ENCODE data around the gene TAF1A. TPM values are rescaled to one million over a fixed set of nuclear protein-coding genes. Genes with fewer than 3 reads are reported as not detected.
A peak's percentile ranks its signal among the peaks of the same experiment; 100 is the strongest.

TAF1A gene
- total RNA-seq, 1 donor from 2014 or later, result 15.9 TPM

- no peak for DNase-seq
Measured at GRCh38 chr1:222596696-222597095, 7.0 kb upstream of the TAF1A start.

GRCh38 chr1:222594789-222595188 is 5.1 kb upstream of the TAF1A start:
- no peak for DNase-seq

DNA sequence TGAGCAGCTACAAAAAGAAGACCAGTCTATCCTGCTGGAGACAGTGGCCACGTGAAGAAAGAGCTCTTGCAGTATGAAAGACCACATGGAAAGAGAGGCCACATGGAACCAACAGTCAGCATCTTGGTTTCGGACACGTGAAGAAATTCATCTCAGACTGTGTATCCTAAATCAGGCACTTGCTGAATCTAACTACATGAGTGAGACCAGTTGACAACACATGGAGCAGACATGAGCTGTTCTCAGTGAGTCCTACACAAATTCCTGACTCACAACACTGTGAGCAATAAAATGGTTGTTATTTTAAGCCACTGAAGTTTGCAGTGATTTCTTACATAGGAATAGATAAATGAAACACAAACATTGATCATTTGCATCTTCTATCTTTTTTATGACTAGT is 2.4 kb upstream of the TAF1A start:
- DNase-seq, result no peak

DNA sequence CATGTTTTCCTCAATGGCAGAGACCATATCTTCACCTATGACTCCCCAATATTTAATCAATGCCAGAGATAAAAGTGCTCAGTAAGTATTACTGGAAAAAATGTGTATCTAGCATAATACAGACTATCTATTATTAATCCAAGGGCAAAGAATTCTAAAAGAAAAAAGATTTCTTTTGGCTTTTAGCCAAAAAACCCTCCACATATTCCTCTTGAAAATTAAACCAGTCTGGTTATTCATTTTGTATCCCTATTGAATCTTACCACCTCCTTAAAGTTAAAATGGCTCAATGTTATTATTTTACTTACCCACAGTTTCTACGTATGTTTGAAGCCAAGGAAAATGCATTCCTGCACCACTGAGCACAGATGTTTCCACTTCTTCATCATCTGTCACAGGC is 1.6 kb downstream of the TAF1A start:
- DNase-seq, result no peak

DNA sequence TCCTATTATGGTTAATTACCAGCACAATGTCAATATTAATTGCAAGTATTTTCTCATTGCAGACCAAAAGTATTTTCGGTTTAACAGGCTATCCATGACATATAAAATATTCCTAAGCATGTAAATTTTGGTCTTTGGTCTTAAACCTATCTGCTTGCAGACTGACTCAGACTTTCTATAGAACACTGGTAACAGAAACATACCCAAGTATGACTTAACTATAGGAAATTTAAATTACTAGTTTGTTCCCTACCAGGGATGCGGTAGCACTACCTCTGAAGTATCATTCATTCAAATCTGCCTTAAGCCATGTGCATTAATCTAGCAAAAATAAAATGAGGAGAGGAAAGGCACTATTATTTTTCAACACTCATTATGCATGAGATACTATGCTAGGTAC is 2.9 kb downstream of the TAF1A start:
- no peak for DNase-seq

GRCh38 chr1:222583079-222583478 is 6.7 kb downstream of the TAF1A start:
- DNase-seq, result no peak

DNA sequence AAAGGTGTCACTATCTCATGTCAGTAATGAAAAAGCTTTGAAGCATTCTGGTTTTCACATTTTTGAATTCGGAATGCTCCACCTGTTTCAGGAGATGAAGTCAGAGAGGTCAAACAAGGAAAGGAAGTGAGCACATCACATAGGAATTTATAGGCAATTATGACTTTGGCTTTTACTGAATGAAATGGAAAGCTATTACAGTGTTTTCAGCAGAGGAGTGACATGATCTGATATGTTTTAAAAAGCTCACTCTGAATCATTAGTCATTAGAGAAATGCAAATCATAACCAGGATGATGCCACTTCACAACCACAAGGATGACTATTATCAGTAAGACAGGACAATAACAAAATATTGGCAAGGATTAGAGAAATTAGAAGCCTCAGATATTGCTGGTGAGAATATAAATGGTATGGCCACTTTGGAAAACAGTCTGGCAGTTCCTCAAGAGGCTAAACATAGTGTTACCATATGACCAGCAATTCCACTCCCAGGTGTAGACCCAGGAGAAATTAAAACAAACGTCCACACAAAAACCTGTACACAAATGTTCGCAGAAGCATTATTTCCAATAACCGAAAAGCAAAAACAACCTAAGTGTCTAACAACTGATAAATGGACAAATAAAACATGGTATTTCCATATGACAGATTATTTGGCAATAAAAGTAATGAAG is 7.5 kb downstream of the TAF1A start:
- DNase-seq, result no peak

GRCh38 chr1:222579316-222579715 is 10.4 kb downstream of the TAF1A start:
- no peak for DNase-seq

- DNase-seq, result no peak
Measured at GRCh38 chr1:222570837-222571236, 18.9 kb downstream of the TAF1A start.

GRCh38 chr1:222561656-222562055 is 28.1 kb downstream of the TAF1A start:
- no peak for DNase-seq

DNA sequence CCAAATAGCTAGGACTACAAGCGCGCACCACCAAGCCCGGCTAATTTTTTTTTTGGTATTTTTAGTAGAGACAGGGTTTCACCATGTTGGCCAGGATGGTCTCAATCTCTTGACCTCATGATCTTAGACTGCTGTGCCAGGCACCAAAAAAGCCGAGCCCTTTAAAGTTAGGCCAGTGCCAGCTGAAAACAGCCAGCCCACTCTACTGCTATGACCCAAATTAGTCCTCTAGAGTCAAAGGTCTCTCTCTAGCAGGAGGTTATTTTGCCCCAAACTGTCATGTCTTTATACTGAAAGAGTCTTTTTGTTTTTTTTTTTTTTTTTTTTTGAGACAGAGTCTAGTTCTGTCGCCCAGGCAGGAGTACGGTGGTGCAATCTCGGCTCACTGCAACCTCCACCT is 32.2 kb downstream of the TAF1A start:
- no peak for DNase-seq

- no peak for DNase-seq
Measured at GRCh38 chr1:222557148-222557547, 32.6 kb downstream of the TAF1A start.

- no peak for DNase-seq
Measured at GRCh38 chr1:222555992-222556615, 33.6 kb downstream of the TAF1A start.

GRCh38 chr1:222554177-222554576 is 35.6 kb downstream of the TAF1A start:
- no peak for DNase-seq

GRCh38 chr1:222552882-222553281 is 36.9 kb downstream of the TAF1A start:
- DNase-seq, result no peak

- no peak for DNase-seq
Measured at GRCh38 chr1:222547944-222548671, 41.6 kb downstream of the TAF1A start, which contains the start of gene HHIPL2. TSS of gene HHIPL2 (minus strand) at chr1:222548104. CDS start at chr1:222548044, 60 bp downstream.

- no peak for DNase-seq
Measured at GRCh38 chr1:222547260-222547614, 42.5 kb downstream of the TAF1A start.

- peak; percentile 33 for DNase-seq
Measured at GRCh38 chr1:222546548-222547259, 43.0 kb downstream of the TAF1A start.

DNA sequence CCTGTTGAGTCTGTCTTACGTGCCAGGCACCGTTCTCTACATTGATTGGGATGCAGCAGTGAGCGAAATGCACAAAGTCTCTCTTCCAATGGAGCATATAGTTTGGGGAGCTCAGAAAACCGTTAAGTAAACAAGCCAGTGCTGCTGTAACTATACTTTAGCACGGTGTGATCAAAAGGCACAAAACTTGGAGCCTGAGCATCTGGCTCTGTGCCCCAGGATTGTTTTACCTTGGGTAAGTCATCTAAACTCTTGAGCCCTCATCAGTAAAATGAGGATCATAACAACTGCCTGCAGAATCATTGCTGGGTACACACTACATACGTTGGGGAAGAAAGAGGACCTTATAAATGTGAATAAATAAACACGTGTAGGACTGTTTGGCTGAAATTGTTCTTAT is 43.6 kb downstream of the TAF1A start:
- no peak for DNase-seq

DNA sequence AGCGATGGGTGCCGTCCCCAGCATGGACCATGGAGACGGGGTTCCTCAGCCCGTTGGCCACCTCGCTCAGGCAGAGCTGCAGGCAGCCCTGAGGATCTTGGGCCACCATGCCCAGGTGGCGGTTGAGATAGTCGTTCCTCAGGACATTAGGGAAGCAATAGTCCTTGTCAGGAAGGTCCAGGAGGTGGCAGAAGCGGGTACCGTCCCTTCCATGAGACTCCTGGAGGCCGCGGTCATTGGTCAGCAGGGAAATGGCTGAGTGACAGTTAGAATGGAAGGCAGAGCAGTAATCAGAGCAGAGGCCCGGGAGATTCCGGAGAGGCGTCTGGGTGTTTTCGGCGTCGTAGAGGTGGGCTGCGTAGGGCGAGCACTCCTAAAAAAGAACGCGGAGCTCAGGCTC is 45.9 kb downstream of the TAF1A start:
- DNase-seq, result no peak

DNA sequence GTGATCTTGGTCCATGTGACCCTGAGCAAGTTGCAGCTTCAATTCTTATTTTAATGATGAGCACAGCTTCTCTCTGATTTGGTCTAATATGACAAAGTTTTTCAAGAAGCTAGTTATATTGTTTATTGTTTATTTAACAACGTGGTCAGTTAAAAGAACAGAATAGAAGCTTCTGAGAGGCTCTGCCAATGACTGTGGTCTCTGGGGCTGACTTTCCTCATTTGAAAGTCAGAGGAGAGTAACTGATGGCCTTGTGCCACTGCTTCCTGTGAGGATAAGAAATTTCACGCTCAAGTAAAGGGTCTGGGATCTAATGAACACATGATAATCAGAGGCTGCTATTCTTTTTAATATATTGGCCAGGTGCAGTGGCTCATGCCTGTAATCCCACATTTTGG is 49.1 kb downstream of the TAF1A start:
- no peak for DNase-seq

DNA sequence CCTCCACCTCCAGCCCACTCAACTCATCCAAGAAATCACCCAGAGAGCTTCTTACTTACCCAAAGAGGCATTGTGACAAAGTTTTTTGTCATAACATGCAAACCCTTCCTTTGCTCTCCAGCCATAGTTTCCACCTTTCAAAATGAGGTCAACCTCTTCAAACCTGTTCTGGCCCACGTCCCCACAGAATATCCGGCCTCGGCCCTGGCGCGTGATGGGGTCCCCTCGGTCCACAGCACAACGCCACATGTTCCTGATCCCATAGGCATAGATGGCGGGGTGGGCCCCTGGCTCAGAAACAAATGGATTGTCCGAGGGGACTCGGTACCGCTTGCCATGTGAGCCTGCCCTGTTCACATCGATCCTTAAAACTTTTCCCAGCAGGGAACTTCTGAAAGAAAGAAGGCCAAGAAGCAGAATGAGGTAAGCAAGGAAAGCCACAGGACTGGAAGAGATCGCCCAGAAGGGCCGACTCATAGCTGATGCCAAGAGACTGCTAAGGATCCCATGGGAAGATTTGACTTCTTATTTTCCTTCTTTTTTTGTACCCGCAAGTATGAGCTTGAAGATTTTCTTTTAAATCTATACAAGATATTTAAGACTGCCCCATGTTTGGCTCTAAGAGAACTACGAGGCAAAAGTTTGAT is 49.7 kb downstream of the TAF1A start:
- DNase-seq, result no peak

Data from tongue (tissue), 2 donors.